T-cell (primary cell): Measurements from ENCODE around the gene SETDB2. TPM values are rescaled to one million over a fixed set of nuclear protein-coding genes. Genes with fewer than 3 reads are reported as not detected.

Source experiments
- ATAC-seq, 4 experiments: fragments of 200-7000 bp in 3 of 4; fragments of 150-1000 bp in 1 of 4; cut with Tn5 transposase; replicated peaks in 1 of 4; 1 replicate in 3 of 4; 2 replicates in 1 of 4; pipeline ENCODE4 v1.10.0; 2021; ENCODE audit warnings: moderate library complexity in 3 of 4, mild to moderate bottlenecking in 2 of 4, moderate number of reproducible peaks in 1 of 4
- CTCF ChIA-PET, 2 donors: fragments of 300-600 bp; sonication (Branson Sonifier 250); formaldehyde crosslinking; loops; one replicate each; lab custom pipeline; 2022; ENCODE audit warnings: antibody characterized with exemption in 2 of 2; lab: Charles Lee
- POLR2A ChIA-PET, 2 donors: fragments of 300-600 bp; sonication (Branson Sonifier 250); formaldehyde crosslinking; loops; one replicate each; lab custom pipeline; 2022; ENCODE audit warnings: antibody characterized with exemption in 2 of 2; lab: Charles Lee
- DNase-seq, 35 experiments: peaks; one replicate each; pipeline versions ENCODE4 v3.0.0 to v3.0.0-alpha.2; 2013 to 2023
- H3K27ac ChIP-seq: one replicate; pipeline ENCODE4 v1.5.1; 2013; ENCODE audit warnings: low read length
- H3K27me3 ChIP-seq, 2 experiments: replicated peaks in 1 of 2; 1 replicate in 1 of 2; 2 replicates in 1 of 2; pipeline versions ENCODE4 v1.6.1 to v1.7.0; 2013; ENCODE audit warnings: low read length in 1 of 2, mixed read lengths in 1 of 2; ENCODE audit not compliant: control insufficient read depth in 2 of 2, insufficient read depth in 2 of 2; ENCODE audit errors: extremely low read depth in 1 of 2
- H3K36me3 ChIP-seq, 2 donors: 1 replicate in 1 of 2; 2 replicates in 1 of 2; pipeline versions ENCODE4 v1.6.1 to v1.7.0; 2013; ENCODE audit warnings: low read length in 1 of 2; ENCODE audit not compliant: control insufficient read depth in 2 of 2, insufficient read depth in 1 of 2; ENCODE audit errors: extremely low read depth in 1 of 2
- H3K4me1 ChIP-seq, 2 experiments: 1 replicate in 1 of 2; 2 replicates in 1 of 2; pipeline versions ENCODE4 v1.6.1 to v1.7.0; 2013; ENCODE audit warnings: low read length in 2 of 2, mixed read lengths in 1 of 2; ENCODE audit not compliant: insufficient read depth in 2 of 2, control insufficient read depth in 1 of 2; ENCODE audit errors: extremely low read depth in 1 of 2
- H3K4me3 ChIP-seq, 2 donors: 1 replicate in 1 of 2; 2 replicates in 1 of 2; pipeline versions ENCODE4 v1.5.1 to v1.7.0; 2013; ENCODE audit warnings: mild to moderate bottlenecking in 2 of 2, low read length in 1 of 2, moderate library complexity in 1 of 2; ENCODE audit not compliant: control insufficient read depth in 1 of 2; ENCODE audit errors: extremely low read depth in 1 of 2
- H3K9me3 ChIP-seq: 2 replicates; pipeline ENCODE4 v1.7.0; 2013
- H3K27ac Mint-ChIP-seq, 2 donors: one replicate each; pipeline ENCODE4 v1.8.0; 2020 to 2021; ENCODE audit warnings: mild to moderate bottlenecking in 2 of 2, mixed read lengths in 2 of 2
- H3K27me3 Mint-ChIP-seq, 2 donors: one replicate each; pipeline ENCODE4 v1.8.0; 2021 to 2022; ENCODE audit warnings: mixed read lengths in 2 of 2
- H3K36me3 Mint-ChIP-seq: one replicate; pipeline ENCODE4 v1.8.0; 2021; ENCODE audit warnings: mixed read lengths
- H3K4me1 Mint-ChIP-seq, 3 donors: one replicate each; pipeline ENCODE4 v1.8.0; 2020 to 2022; ENCODE audit warnings: mixed read lengths in 3 of 3, mild to moderate bottlenecking in 1 of 3
- H3K4me3 Mint-ChIP-seq, 3 donors: one replicate each; pipeline ENCODE4 v1.8.0; 2020 to 2022; ENCODE audit warnings: mild to moderate bottlenecking in 3 of 3, mixed read lengths in 3 of 3, moderate library complexity in 3 of 3
- H3K9me3 Mint-ChIP-seq, 3 donors: one replicate each; pipeline ENCODE4 v1.8.0; 2020 to 2022; ENCODE audit warnings: mixed read lengths in 3 of 3
- WGBS: methylation state at CpG from one replicate; pipeline ENCODE4 v1.1.5; 2013; ENCODE audit warnings: missing lambda C conversion rate; ENCODE audit not compliant: insufficient coverage; 5-methylcytosine and 5-hydroxymethylcytosine counted together
- total RNA-seq, 35 experiments: library from RNA in 6 of 35; stranded (reverse) in 6 of 35; fragments of 120-200 nt in 1 of 35; gene quantifications; one replicate each; pipeline versions ENCODE4 v1.2.1 to v1.2.4 and lab custom pipeline; 2013 to 2026

Gene SETDB2
- total RNA-seq, 5 donors from 2014 or later (not counting 1 experiment from before 2014, with no cell fraction given): 20.0 to 22.2 (median 21.1) TPM

- Histone ChIP-seq H3K27me3 (no peaks in the 10 kb centered on the region), H3K9me3 (no peaks in the 10 kb centered on the region), H3K36me3 (no peaks in the 10 kb centered on the region), H3K4me1 (no peaks in the 10 kb centered on the region), H3K27ac (no peak overlapping the region), H3K4me3 (no peak overlapping the region)
- DNase-seq (peak in 14 of 35 experiments; percentile 1 to 45 (median 8)), ATAC-seq (peak in 3 of 4 experiments; percentile 40 to 48 (median 43))
- H3K9me3 Mint-ChIP-seq: no peaks in the 10 kb centered on the region
- CTCF ChIA-PET: interaction anchor here in 1 of 2 donors (0.6 kb wide), 1 partner anchor 426 kb away, joined by 6 read pairs; no protein-coding TSS in a partner anchor
- no CpG with 5 or more reads among the region's 3 CpGs for WGBS
- peaks cover 0 to 2% of the 10 kb centered on the region in 2 donors for H3K27me3 Mint-ChIP-seq
- H3K4me3 Mint-ChIP-seq: no peak overlapping the region
- no peak overlapping the region for H3K27ac Mint-ChIP-seq
- H3K4me1 Mint-ChIP-seq: peaks cover 0 to 2% (median 0%) of the 10 kb centered on the region in 3 donors
- POLR2A ChIA-PET: interaction anchor here in 1 of 2 donors (0.7 kb wide), 1 partner anchor 155 kb away, joined by 3 read pairs; no protein-coding TSS in a partner anchor
- peaks cover 12% of the 10 kb centered on the region for H3K36me3 Mint-ChIP-seq
Observed at GRCh38 chr13:49421391-49421790, 22.7 kb upstream of the SETDB2 start.

GRCh38 chr13:49424011-49424560 is 20.0 kb upstream of the SETDB2 start:
- H3K4me3 ChIP-seq: no peak overlapping the region
- WGBS: no CpG with 5 or more reads among the region's 7 CpGs
- H3K27ac Mint-ChIP-seq: no peak overlapping the region
- DNase-seq (no peak), ATAC-seq (no peak)
- CTCF ChIA-PET: no interaction called here
- POLR2A ChIA-PET: interaction anchor here in 1 of 2 donors (0.5 kb wide), 1 partner anchor 166 kb away, joined by 3 read pairs; no protein-coding TSS in a partner anchor
- H3K9me3 Mint-ChIP-seq: no peaks in the 10 kb centered on the region
- H3K36me3 Mint-ChIP-seq: peaks cover 19% of the 10 kb centered on the region
- no peaks in the 10 kb centered on the region for H3K27me3 ChIP-seq
- H3K9me3 ChIP-seq: no peaks in the 10 kb centered on the region
- H3K4me1 Mint-ChIP-seq: no peaks in the 10 kb centered on the region
- no peak overlapping the region for H3K27ac ChIP-seq
- no peaks in the 10 kb centered on the region for H3K4me1 ChIP-seq
- H3K36me3 ChIP-seq: no peaks in the 10 kb centered on the region
- no peak overlapping the region for H3K4me3 Mint-ChIP-seq
- H3K27me3 Mint-ChIP-seq: no peaks in the 10 kb centered on the region

GRCh38 chr13:49428041-49428763 is 15.9 kb upstream of the SETDB2 start:
- no CpG with 5 or more reads among the region's 2 CpGs for WGBS
- POLR2A ChIA-PET: interaction anchor here in 1 of 2 donors (0.5 kb wide), 1 partner anchor 34 kb away, joined by 3 read pairs; no protein-coding TSS in a partner anchor
- H3K27ac Mint-ChIP-seq: no peak overlapping the region
- DNase-seq (no peak), ATAC-seq (no peak)
- no peaks in the 10 kb centered on the region for H3K9me3 ChIP-seq
- peaks cover 28% of the 10 kb centered on the region for H3K36me3 Mint-ChIP-seq
- H3K4me1 Mint-ChIP-seq: no peaks in the 10 kb centered on the region
- no peaks in the 10 kb centered on the region for H3K27me3 Mint-ChIP-seq
- H3K4me3 ChIP-seq: no peak overlapping the region
- no peak overlapping the region for H3K27ac ChIP-seq
- no peaks in the 10 kb centered on the region for H3K27me3 ChIP-seq
- H3K4me1 ChIP-seq: no peaks in the 10 kb centered on the region
- H3K4me3 Mint-ChIP-seq: no peak overlapping the region
- H3K36me3 ChIP-seq: peaks cover 0 to 10% of the 10 kb centered on the region in 2 donors
- no peaks in the 10 kb centered on the region for H3K9me3 Mint-ChIP-seq
- CTCF ChIA-PET: no interaction called here

GRCh38 chr13:49429121-49429520 is 15.0 kb upstream of the SETDB2 start:
- Mint-ChIP-seq H3K4me1 (no peaks in the 10 kb centered on the region), H3K9me3 (no peaks in the 10 kb centered on the region), H3K4me3 (no peak overlapping the region), H3K27ac (no peak overlapping the region), H3K27me3 (no peaks in the 10 kb centered on the region), H3K36me3 (peaks cover 31% of the 10 kb centered on the region)
- Histone ChIP-seq H3K27me3 (no peaks in the 10 kb centered on the region), H3K9me3 (no peaks in the 10 kb centered on the region), H3K4me1 (no peaks in the 10 kb centered on the region), H3K27ac (no peak overlapping the region), H3K4me3 (no peak overlapping the region), H3K36me3 (peaks cover 0 to 12% of the 10 kb centered on the region in 2 donors)
- ATAC-seq (no peak), DNase-seq (no peak)
- POLR2A ChIA-PET: no interaction called here
- CTCF ChIA-PET: no interaction called here
- no CpG with 5 or more reads among the region's 1 CpG for WGBS

GRCh38 chr13:49435992-49436391 is 8.1 kb upstream of the SETDB2 start:
- Mint-ChIP-seq H3K4me1 (peaks cover 0 to 6% (median 0%) of the 10 kb centered on the region in 3 donors), H3K27ac (no peak overlapping the region), H3K9me3 (no peaks in the 10 kb centered on the region), H3K27me3 (no peaks in the 10 kb centered on the region), H3K36me3 (peaks cover 17% of the 10 kb centered on the region), H3K4me3 (no peak overlapping the region)
- ATAC-seq: no peak
- Histone ChIP-seq H3K4me3 (no peak overlapping the region), H3K36me3 (peaks cover 0 to 12% of the 10 kb centered on the region in 2 donors), H3K4me1 (no peaks in the 10 kb centered on the region), H3K27me3 (no peaks in the 10 kb centered on the region), H3K9me3 (no peaks in the 10 kb centered on the region), H3K27ac (no peak overlapping the region)
- ChIA-PET CTCF (interaction anchor here (0.8 to 1.1 kb wide), 2 partner anchors 173 to 221 kb away, joined by 3 to 4 read pairs; no protein-coding TSS in a partner anchor), POLR2A (interaction anchor here (0.5 to 0.7 kb wide), 4 partner anchors 33 to 1406 kb away, joined by 3 to 11 read pairs (median 5); no protein-coding TSS in a partner anchor)
- no CpG with 5 or more reads among the region's 1 CpG for WGBS
- DNase-seq: no peak

GRCh38 chr13:49436890-49437289 is 7.2 kb upstream of the SETDB2 start:
- ChIA-PET POLR2A (no interaction called here), CTCF (interaction anchor here (0.6 to 1.6 kb wide), 7 partner anchors 18 to 1205 kb away, joined by 3 to 16 read pairs (median 4); no protein-coding TSS in a partner anchor)
- WGBS: no CpG with 5 or more reads among the region's 3 CpGs
- no peak for DNase-seq
- Mint-ChIP-seq H3K4me3 (no peak overlapping the region), H3K27me3 (no peaks in the 10 kb centered on the region), H3K27ac (no peak overlapping the region), H3K9me3 (no peaks in the 10 kb centered on the region), H3K4me1 (peaks cover 0 to 9% (median under 1%) of the 10 kb centered on the region in 3 donors), H3K36me3 (peaks cover 16% of the 10 kb centered on the region)
- no peak overlapping the region for H3K4me3 ChIP-seq
- no peak for ATAC-seq
- H3K9me3 ChIP-seq: no peaks in the 10 kb centered on the region
- no peaks in the 10 kb centered on the region for H3K27me3 ChIP-seq
- no peaks in the 10 kb centered on the region for H3K4me1 ChIP-seq
- no peak overlapping the region for H3K27ac ChIP-seq
- peaks cover 0 to 12% of the 10 kb centered on the region in 2 donors for H3K36me3 ChIP-seq
